Panc1 (cell line): ENCODE results near the gene MYBBP1A. TPM values are rescaled to one million over a fixed set of nuclear protein-coding genes. Genes with fewer than 3 reads are reported as not detected.

ENCODE experiments used
- ATAC-seq: fragments of 200-7000 bp; cut with Tn5 transposase; 2 replicates; pipeline ENCODE4 v1.9.1; 2020; ENCODE audit warnings: mild to moderate bottlenecking, moderate library complexity
- BruUV-seq: library from RNA; stranded (reverse); fragments of 400-500 nt; replicated peaks from 2 replicates; lab custom pipeline; 2021; lab: Mats Ljungman, UMichigan
- CTCF ChIA-PET: fragments of 300-600 bp; sonication (Branson Sonifier 250); formaldehyde crosslinking; loops from one replicate; lab custom pipeline; 2022; ENCODE audit warnings: antibody characterized with exemption; lab: Charles Lee
- POLR2A ChIA-PET: fragments of 300-600 bp; sonication (Branson Sonifier 250); formaldehyde crosslinking; loops from one replicate; lab custom pipeline; 2022; ENCODE audit warnings: antibody characterized with exemption; lab: Charles Lee
- DNase-seq: peaks from one replicate; pipeline ENCODE4 v3.0.0-alpha.2; 2010; ENCODE audit warnings: low read depth, low spot score
- H3K27ac ChIP-seq: 2 replicates; pipeline ENCODE4 v1.5.1; 2011; ENCODE audit warnings: mild to moderate bottlenecking, low read length, inconsistent platforms
- H3K27me3 ChIP-seq: fragments of 200-500 bp; sonication (Bioruptor generic); 2 replicates; pipeline ENCODE4 v1.6.0; 2014; ENCODE audit warnings: low read length, inconsistent platforms; ENCODE audit not compliant: control insufficient read depth, insufficient read depth
- H3K36me3 ChIP-seq: fragments of 200-500 bp; sonication (Bioruptor generic); 2 replicates; pipeline ENCODE4 v1.5.1; 2014; ENCODE audit warnings: inconsistent platforms, mild to moderate bottlenecking, low read length, moderate library complexity; ENCODE audit not compliant: control insufficient read depth, insufficient read depth
- H3K4me1 ChIP-seq: 2 replicates; pipeline ENCODE4 v1.5.1; 2011; ENCODE audit warnings: inconsistent platforms, mild to moderate bottlenecking, low read length, moderate library complexity; ENCODE audit not compliant: control insufficient read depth, insufficient read depth
- H3K4me3 ChIP-seq, 2 experiments: 2 replicates each; pipeline ENCODE4 v1.5.1; 2011 to 2012; ENCODE audit warnings: low read depth in 2 of 2, low read length in 2 of 2, mild to moderate bottlenecking in 2 of 2, inconsistent platforms in 1 of 2, moderate library complexity in 1 of 2
- H3K9me3 ChIP-seq: fragments of 200-500 bp; sonication (Bioruptor generic); 2 replicates; pipeline ENCODE4 v1.5.1; 2014; ENCODE audit warnings: low read depth, mild to moderate bottlenecking, inconsistent platforms, low read length, moderate library complexity; ENCODE audit not compliant: control insufficient read depth, insufficient read depth
- POLR2AphosphoS5 ChIP-seq: IDR thresholded peaks from 2 replicates; pipeline ENCODE4 v1.6.1; 2012; ENCODE audit warnings: mild to moderate bottlenecking, low read depth, low read length, moderate library complexity
- SIN3A ChIP-seq: IDR thresholded peaks from 2 replicates; pipeline ENCODE4 v1.6.1; 2012; ENCODE audit warnings: low read depth, mild to moderate bottlenecking, low read length, moderate library complexity, borderline replicate concordance; ENCODE audit not compliant: insufficient read depth
- TCF7L2 ChIP-seq: IDR thresholded peaks from 2 replicates; pipeline ENCODE4 v1.6.1; 2011; ENCODE audit warnings: mild to moderate bottlenecking, low read depth, low read length, inconsistent platforms
- in situ Hi-C: cut with HindIII; loops from 2 replicates; pipeline ENCODE4 v1.10.0; 2016; ENCODE audit warnings: low sequenced_read_pairs, low pct_unique_long_range_greater_than_20kb
- intact Hi-C: fragments of 100-400 bp; cut with micrococcal nuclease; formaldehyde crosslinking; loops from one replicate; pipeline ENCODE4 v1.10.0; 2022; ENCODE audit not compliant: unreplicated experiment
- total RNA-seq: library from RNA; stranded (reverse); gene quantifications from one replicate; pipeline ENCODE4 v1.2.1, GENCODE V29; 2021; ENCODE audit not compliant: unreplicated experiment
- TF ChIP-seq, protein P1 (sequence below), 2 experiments: IDR thresholded peaks; 2 replicates each; pipeline ENCODE4 v1.6.1; 2011 to 2012; ENCODE audit warnings: low read depth in 2 of 2, control low read depth in 1 of 2, low read length in 1 of 2, mild to moderate bottlenecking in 1 of 2, moderate library complexity in 1 of 2; ENCODE audit not compliant: insufficient read depth in 1 of 2
- TF ChIP-seq, protein P2 (sequence below): fragments of 450-650 bp; IDR thresholded peaks from 2 replicates; pipeline ENCODE4 v1.5.1; 2017; ENCODE audit warnings: mild to moderate bottlenecking

The MYBBP1A gene
- total RNA-seq, 1 experiment from 2014 or later, result 95.6 TPM

DNA sequence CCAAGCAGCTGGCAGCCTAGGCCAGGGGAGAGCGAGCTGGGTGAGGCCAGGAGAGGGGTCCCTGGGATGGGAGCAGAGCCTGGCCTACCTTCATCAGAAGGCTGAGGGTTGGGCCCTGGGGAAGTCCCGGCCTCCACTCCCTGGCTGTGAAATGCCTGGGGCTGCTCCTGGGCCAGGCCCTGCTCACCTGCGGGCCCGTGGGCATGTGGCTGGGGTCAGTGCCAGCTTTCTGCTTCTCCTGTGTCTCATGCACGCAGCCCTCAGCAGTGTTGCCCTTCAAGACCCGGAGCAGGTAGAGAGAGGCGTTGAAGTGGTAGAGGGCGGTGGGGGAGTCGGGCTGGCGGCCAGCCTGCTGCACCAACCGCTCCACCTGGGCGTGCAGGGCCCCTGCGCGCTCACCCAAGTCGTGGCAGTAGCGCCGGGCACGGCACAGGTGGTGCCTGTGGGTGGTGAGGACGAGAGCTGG, 12.4 kb downstream of the MYBBP1A start:
- ChIA-PET CTCF (no interaction called here), POLR2A (no interaction called here)
- no peak overlapping the region for H3K4me3 ChIP-seq
- BruUV-seq, result no TSS peak
- no peak for DNase-seq
- TF ChIP-seq TCF7L2, result no peak
- TF ChIP-seq, protein P1, sequence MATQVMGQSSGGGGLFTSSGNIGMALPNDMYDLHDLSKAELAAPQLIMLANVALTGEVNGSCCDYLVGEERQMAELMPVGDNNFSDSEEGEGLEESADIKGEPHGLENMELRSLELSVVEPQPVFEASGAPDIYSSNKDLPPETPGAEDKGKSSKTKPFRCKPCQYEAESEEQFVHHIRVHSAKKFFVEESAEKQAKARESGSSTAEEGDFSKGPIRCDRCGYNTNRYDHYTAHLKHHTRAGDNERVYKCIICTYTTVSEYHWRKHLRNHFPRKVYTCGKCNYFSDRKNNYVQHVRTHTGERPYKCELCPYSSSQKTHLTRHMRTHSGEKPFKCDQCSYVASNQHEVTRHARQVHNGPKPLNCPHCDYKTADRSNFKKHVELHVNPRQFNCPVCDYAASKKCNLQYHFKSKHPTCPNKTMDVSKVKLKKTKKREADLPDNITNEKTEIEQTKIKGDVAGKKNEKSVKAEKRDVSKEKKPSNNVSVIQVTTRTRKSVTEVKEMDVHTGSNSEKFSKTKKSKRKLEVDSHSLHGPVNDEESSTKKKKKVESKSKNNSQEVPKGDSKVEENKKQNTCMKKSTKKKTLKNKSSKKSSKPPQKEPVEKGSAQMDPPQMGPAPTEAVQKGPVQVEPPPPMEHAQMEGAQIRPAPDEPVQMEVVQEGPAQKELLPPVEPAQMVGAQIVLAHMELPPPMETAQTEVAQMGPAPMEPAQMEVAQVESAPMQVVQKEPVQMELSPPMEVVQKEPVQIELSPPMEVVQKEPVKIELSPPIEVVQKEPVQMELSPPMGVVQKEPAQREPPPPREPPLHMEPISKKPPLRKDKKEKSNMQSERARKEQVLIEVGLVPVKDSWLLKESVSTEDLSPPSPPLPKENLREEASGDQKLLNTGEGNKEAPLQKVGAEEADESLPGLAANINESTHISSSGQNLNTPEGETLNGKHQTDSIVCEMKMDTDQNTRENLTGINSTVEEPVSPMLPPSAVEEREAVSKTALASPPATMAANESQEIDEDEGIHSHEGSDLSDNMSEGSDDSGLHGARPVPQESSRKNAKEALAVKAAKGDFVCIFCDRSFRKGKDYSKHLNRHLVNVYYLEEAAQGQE (IDR thresholded peaks at IDR 0.05; ENCODE audit: insufficient read depth in 1 of 2, low read depth in 2 of 2, low read length in 1 of 2), result no peak
- TF ChIP-seq SIN3A, result no peak
- TF ChIP-seq, protein P2, sequence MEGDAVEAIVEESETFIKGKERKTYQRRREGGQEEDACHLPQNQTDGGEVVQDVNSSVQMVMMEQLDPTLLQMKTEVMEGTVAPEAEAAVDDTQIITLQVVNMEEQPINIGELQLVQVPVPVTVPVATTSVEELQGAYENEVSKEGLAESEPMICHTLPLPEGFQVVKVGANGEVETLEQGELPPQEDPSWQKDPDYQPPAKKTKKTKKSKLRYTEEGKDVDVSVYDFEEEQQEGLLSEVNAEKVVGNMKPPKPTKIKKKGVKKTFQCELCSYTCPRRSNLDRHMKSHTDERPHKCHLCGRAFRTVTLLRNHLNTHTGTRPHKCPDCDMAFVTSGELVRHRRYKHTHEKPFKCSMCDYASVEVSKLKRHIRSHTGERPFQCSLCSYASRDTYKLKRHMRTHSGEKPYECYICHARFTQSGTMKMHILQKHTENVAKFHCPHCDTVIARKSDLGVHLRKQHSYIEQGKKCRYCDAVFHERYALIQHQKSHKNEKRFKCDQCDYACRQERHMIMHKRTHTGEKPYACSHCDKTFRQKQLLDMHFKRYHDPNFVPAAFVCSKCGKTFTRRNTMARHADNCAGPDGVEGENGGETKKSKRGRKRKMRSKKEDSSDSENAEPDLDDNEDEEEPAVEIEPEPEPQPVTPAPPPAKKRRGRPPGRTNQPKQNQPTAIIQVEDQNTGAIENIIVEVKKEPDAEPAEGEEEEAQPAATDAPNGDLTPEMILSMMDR, result no peak
- TF ChIP-seq POLR2AphosphoS5, result no peak
- in situ Hi-C loops, result no loop called here
- no peaks in the 10 kb centered on the region for H3K27me3 ChIP-seq
- ATAC-seq, result no peak
- no peak overlapping the region for H3K27ac ChIP-seq
- intact Hi-C loops, result no loop called here
- H3K9me3 ChIP-seq, result no peaks in the 10 kb centered on the region
- H3K36me3 ChIP-seq, result peaks cover 3% of the 10 kb centered on the region; the same call in 1 of the 2 replicates
- H3K4me1 ChIP-seq, result peaks cover 5% of the 10 kb centered on the region; the same call in 1 of the 2 replicates

DNA sequence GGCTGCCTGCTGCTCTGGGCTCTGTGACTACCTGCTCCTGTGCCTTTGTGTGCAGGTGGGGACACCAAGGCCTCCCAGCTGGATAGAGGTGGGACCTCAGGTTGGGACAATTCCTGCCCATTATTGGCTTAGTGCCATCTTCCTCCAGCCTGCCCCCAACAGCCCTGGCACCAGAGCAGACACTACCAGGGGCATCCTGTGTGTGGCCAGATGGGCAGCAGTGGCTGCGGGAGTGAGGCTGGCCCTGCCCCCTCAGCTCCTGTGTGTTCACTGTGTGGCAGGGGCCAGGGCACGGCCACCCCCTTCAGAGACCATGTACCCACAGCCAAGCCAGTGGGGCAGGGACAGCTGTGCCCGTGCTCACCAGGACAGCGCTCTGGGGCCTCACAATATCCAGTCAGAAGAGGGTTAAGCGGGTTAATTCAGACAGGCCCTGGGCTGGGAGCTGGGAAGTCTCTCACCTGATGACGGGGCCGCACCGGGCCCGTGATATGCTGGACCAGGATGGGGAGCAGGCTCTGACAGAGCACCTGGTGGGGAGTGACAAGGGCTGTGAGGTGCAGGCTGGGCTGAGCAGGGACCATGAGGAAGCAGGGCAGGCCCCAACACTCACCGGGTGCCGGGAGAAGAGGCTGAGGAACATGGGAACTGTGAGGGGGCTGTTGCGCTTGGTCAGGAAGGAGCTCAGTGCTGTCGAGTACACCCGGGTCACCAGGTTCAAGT, 13.0 kb downstream of the MYBBP1A start:
- Histone ChIP-seq H3K36me3 (peaks cover 3% of the 10 kb centered on the region; the same call in 1 of the 2 replicates), H3K9me3 (no peaks in the 10 kb centered on the region), H3K27me3 (no peaks in the 10 kb centered on the region), H3K4me1 (peaks cover 11% of the 10 kb centered on the region), H3K4me3 (no peak overlapping the region), H3K27ac (no peak overlapping the region)
- DNase-seq (no peak), ATAC-seq (no peak)
- BruUV-seq, result no TSS peak
- CTCF ChIA-PET, result no interaction called here
- intact Hi-C loops (no loop called here), in situ Hi-C loops (no loop called here)
- TF ChIP-seq SIN3A, result no peak
- TF ChIP-seq TCF7L2, result no peak
- TF ChIP-seq, protein P1 (IDR thresholded peaks at IDR 0.05; ENCODE audit: insufficient read depth in 1 of 2, low read depth in 2 of 2, low read length in 1 of 2), result no peak
- TF ChIP-seq POLR2AphosphoS5, result no peak
- TF ChIP-seq, protein P2, result no peak
- POLR2A ChIA-PET, result no interaction called here
